K562 (cell line): ENCODE measurements around the gene ACTN2. TPM values are rescaled to one million over a fixed set of nuclear protein-coding genes. Genes with fewer than 3 reads are reported as not detected.

Source experiments
- BACH1 ChIP-seq: fragments of 200-800 bp; sonication (Bioruptor generic); IDR thresholded peaks from 2 replicates; pipeline ENCODE4 v1.6.1; 2016; ENCODE audit warnings: missing genetic modification characterization, missing compliant biosample characterization
- CEBPG ChIP-seq, 3 experiments: fragments of 200-800 bp in 1 of 3; sonication (Bioruptor generic) in 1 of 3; sonication (generic) in 1 of 3; formaldehyde crosslinking in 1 of 3; IDR thresholded peaks in 2 of 3; conservative IDR thresholded peaks in 1 of 3; 2 replicates each; pipeline versions ENCODE4 v1.6.1 to v1.8.0; 2016 to 2022; ENCODE audit warnings: missing compliant biosample characterization in 2 of 3, missing genetic modification characterization in 2 of 3, mild to moderate bottlenecking in 1 of 3, missing genetic modification reagents in 1 of 3
- DACH1 ChIP-seq: fragments of 450-650 bp; IDR thresholded peaks from 2 replicates; pipeline ENCODE4 v1.6.1; 2018; ENCODE audit not compliant: partially characterized antibody
- GTF2A2 ChIP-seq: IDR thresholded peaks from 2 replicates; pipeline ENCODE4 v1.6.1; 2016; ENCODE audit warnings: mild to moderate bottlenecking, missing genetic modification characterization, missing compliant biosample characterization
- HDAC1 ChIP-seq, 2 experiments: fragments of 450-650 bp; IDR thresholded peaks; 2 replicates each; pipeline ENCODE4 v1.6.1; 2016 to 2017; ENCODE audit warnings: inconsistent platforms in 1 of 2, mild to moderate bottlenecking in 1 of 2, moderate library complexity in 1 of 2
- HMGN3 ChIP-seq: IDR thresholded peaks from 2 replicates; pipeline ENCODE4 v1.6.1; 2011; ENCODE audit warnings: borderline replicate concordance, low read depth, mild to moderate bottlenecking, mixed read lengths, low read length; ENCODE audit not compliant: insufficient read length; ENCODE audit errors: extremely low read depth
- MEF2A ChIP-seq: IDR thresholded peaks from 2 replicates; pipeline ENCODE4 v1.6.1; 2011; ENCODE audit warnings: low read depth, mild to moderate bottlenecking, low read length, moderate library complexity; ENCODE audit not compliant: control insufficient read depth
- NCOR1 ChIP-seq: fragments of 450-650 bp; IDR thresholded peaks from 2 replicates; pipeline ENCODE4 v1.6.1; 2016; ENCODE audit warnings: mild to moderate bottlenecking, moderate library complexity
- NFXL1 ChIP-seq: fragments of 450-650 bp; formaldehyde crosslinking; IDR thresholded peaks from 2 replicates; pipeline ENCODE4 v1.4.0; 2021; ENCODE audit warnings: mild to moderate bottlenecking
- NR2F6 ChIP-seq: fragments of 450-650 bp; formaldehyde crosslinking; IDR thresholded peaks from 2 replicates; pipeline ENCODE4 v1.4.0; 2020; ENCODE audit warnings: mild to moderate bottlenecking
- POLR2AphosphoS2 ChIP-seq: IDR thresholded peaks from 2 replicates; pipeline ENCODE4 v1.6.1; 2012; ENCODE audit warnings: low read length, improper control_type of control experiment
- SMAD1 ChIP-seq: fragments of 150-350 bp; IDR thresholded peaks from 2 replicates; pipeline ENCODE4 v1.6.1; 2014; ENCODE audit warnings: low read length, low read depth; ENCODE audit not compliant: partially characterized antibody
- SP2 ChIP-seq: IDR thresholded peaks from 2 replicates; pipeline ENCODE4 v1.6.1; 2011; ENCODE audit warnings: mild to moderate bottlenecking, low read depth, low read length, moderate library complexity; ENCODE audit not compliant: poor library complexity, severe bottlenecking; ENCODE audit errors: extremely low read depth
- SPI1 ChIP-seq: IDR thresholded peaks from 2 replicates; pipeline ENCODE4 v1.6.1; 2011; ENCODE audit warnings: low read depth, low read length, control low read depth, borderline replicate concordance
- SRSF7 ChIP-seq: fragments of 200-400 bp; formaldehyde crosslinking; optimal IDR thresholded peaks from 2 replicates; pipeline ENCODE3; 2017; ENCODE audit warnings: mild to moderate bottlenecking, low read depth, low read length
- SUPT5H ChIP-seq: fragments of 450-650 bp; IDR thresholded peaks from 2 replicates; pipeline ENCODE4 v1.6.1; 2016
- TAF15 ChIP-seq: fragments of 200-400 bp; formaldehyde crosslinking; IDR thresholded peaks from 2 replicates; pipeline ENCODE4 v1.6.1; 2017; ENCODE audit warnings: mild to moderate bottlenecking, low read depth, low read length, moderate library complexity
- TCFL5 ChIP-seq: fragments of 250-450 bp; sonication (Bioruptor Pico); conservative IDR thresholded peaks from 2 replicates; pipeline ENCODE4 v1.6.1; 2021; ENCODE audit warnings: mild to moderate bottlenecking, moderate library complexity, matching md5 sums
- THRAP3 ChIP-seq: fragments of 450-650 bp; IDR thresholded peaks from 2 replicates; pipeline ENCODE4 v1.6.1; 2016; ENCODE audit warnings: mild to moderate bottlenecking, inconsistent platforms, borderline replicate concordance
- ZFP1 ChIP-seq: fragments of 450-650 bp; formaldehyde crosslinking; IDR thresholded peaks from 2 replicates; pipeline ENCODE4 v1.4.0; 2020; ENCODE audit warnings: mild to moderate bottlenecking, mixed read lengths
- ZKSCAN8 ChIP-seq: fragments of 200-800 bp; sonication (Bioruptor generic); IDR thresholded peaks from 2 replicates; pipeline ENCODE4 v1.6.1; 2016; ENCODE audit warnings: missing genetic modification characterization, missing compliant biosample characterization
- ZNF174 ChIP-seq: fragments of 250-450 bp; sonication (Bioruptor Pico); IDR thresholded peaks from 2 replicates; pipeline ENCODE4 v1.4.0; 2020; ENCODE audit warnings: mild to moderate bottlenecking
- ZNF644 ChIP-seq: fragments of 200-800 bp; sonication (Bioruptor generic); IDR thresholded peaks from 2 replicates; pipeline ENCODE4 v1.6.1; 2016; ENCODE audit warnings: low read depth, missing genetic modification characterization, missing compliant biosample characterization
- polyA plus RNA-seq, 8 experiments: library from polyadenylated mRNA; depleted of rRNA in 4 of 8; stranded (reverse) in 5 of 8; unstranded in 3 of 8; fragments of >200 nt; fragmentation: Nextera tagmentation in 2 of 8; fragmentation: Illumina TruSeq in 1 of 8; extraction: Ambion mirVana in 2 of 8; extraction: Trizol in 1 of 8; gene quantifications; 2 replicates each; pipeline versions ENCODE4 v1.2.1 to v1.2.3, GENCODE V29; 2011 to 2014; ENCODE audit warnings: inconsistent platforms in 1 of 8, missing spikeins in 1 of 8
- total RNA-seq, 7 experiments: library from RNA; depleted of rRNA in 6 of 7; stranded (reverse); fragments of >200 nt in 6 of 7; fragmentation: Illumina TruSeq in 2 of 7; extraction: Trizol in 2 of 7; gene quantifications; 2 replicates each; pipeline versions ENCODE4 v1.2.1 to v1.2.3, GENCODE V29; 2011 to 2021; ENCODE audit warnings: low replicate concordance in 1 of 7
- TF ChIP-seq, protein P1 (sequence below): fragments of 450-650 bp; IDR thresholded peaks from 2 replicates; pipeline ENCODE4 v1.7.1; 2018; ENCODE audit warnings: mild to moderate bottlenecking, low read depth; ENCODE audit not compliant: partially characterized antibody
- TF ChIP-seq, protein P2 (sequence below): sonication (generic); formaldehyde crosslinking; IDR thresholded peaks from 2 replicates; pipeline ENCODE4 v1.9.0; 2022; ENCODE audit warnings: mild to moderate bottlenecking, missing genetic modification reagents
- TF ChIP-seq, protein P3 (sequence below): fragments of 450-650 bp; IDR thresholded peaks from 2 replicates; pipeline ENCODE4 v1.6.1; 2016

The ACTN2 gene
- total and polyA plus RNA-seq, 9 of the 15 experiments (the other 6 are each of a cell fraction or from before 2014, with no cell fraction given) = 0.18 to 0.94 (median 0.42) TPM

- no peak for TF ChIP-seq NCOR1
- TF ChIP-seq BACH1 (tag) = no peak
- TF ChIP-seq SPI1 = no peak
- no peak for TF ChIP-seq TCFL5 (CRISPR knock-in tag)
- TF ChIP-seq HMGN3 = peak; percentile 46
- TF ChIP-seq, protein P1, sequence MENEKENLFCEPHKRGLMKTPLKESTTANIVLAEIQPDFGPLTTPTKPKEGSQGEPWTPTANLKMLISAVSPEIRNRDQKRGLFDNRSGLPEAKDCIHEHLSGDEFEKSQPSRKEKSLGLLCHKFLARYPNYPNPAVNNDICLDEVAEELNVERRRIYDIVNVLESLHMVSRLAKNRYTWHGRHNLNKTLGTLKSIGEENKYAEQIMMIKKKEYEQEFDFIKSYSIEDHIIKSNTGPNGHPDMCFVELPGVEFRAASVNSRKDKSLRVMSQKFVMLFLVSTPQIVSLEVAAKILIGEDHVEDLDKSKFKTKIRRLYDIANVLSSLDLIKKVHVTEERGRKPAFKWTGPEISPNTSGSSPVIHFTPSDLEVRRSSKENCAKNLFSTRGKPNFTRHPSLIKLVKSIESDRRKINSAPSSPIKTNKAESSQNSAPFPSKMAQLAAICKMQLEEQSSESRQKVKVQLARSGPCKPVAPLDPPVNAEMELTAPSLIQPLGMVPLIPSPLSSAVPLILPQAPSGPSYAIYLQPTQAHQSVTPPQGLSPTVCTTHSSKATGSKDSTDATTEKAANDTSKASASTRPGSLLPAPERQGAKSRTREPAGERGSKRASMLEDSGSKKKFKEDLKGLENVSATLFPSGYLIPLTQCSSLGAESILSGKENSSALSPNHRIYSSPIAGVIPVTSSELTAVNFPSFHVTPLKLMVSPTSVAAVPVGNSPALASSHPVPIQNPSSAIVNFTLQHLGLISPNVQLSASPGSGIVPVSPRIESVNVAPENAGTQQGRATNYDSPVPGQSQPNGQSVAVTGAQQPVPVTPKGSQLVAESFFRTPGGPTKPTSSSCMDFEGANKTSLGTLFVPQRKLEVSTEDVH = peak; percentile 89
- no peak for TF ChIP-seq SRSF7
- TF ChIP-seq MEF2A = no peak
- TF ChIP-seq GTF2A2 = peak; percentile 50; the same call in 1 of the 2 replicates
- no peak; the same call in 1 of the 2 replicates for TF ChIP-seq ZNF644 (tag)
- no peak for TF ChIP-seq DACH1
- no peak for TF ChIP-seq TAF15
- no peak for TF ChIP-seq ZNF174 (CRISPR knock-in tag)
- TF ChIP-seq ZKSCAN8 (CRISPR knock-in tag) = no peak
- peak; percentile 96 for TF ChIP-seq SUPT5H
- TF ChIP-seq HDAC1 (IDR thresholded peaks at IDR 0.05) = peak in 1 of 2 experiments; percentile 97; a peak in 2 of 4 replicates
- TF ChIP-seq ZFP1 = no peak
- no peak for TF ChIP-seq POLR2AphosphoS2
- TF ChIP-seq THRAP3 = no peak
- peak; percentile 61 for TF ChIP-seq SMAD1
- TF ChIP-seq CEBPG (CRISPR knock-in tag; IDR thresholded peaks at IDR 0.05) = no peak
- TF ChIP-seq CEBPG (tag; conservative IDR thresholded peaks at IDR 0.05 in 1 of 2, IDR thresholded peaks at IDR 0.05 in 1 of 2) = peak in 1 of 2 experiments; percentile 44; a peak in 1 of 4 replicates
- no peak for TF ChIP-seq NFXL1 (CRISPR knock-in tag)
- TF ChIP-seq, protein P2, sequence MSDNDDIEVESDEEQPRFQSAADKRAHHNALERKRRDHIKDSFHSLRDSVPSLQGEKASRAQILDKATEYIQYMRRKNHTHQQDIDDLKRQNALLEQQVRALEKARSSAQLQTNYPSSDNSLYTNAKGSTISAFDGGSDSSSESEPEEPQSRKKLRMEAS (CRISPR knock-in tag) = peak; percentile 99
- TF ChIP-seq SP2 = peak; percentile 83
- TF ChIP-seq, protein P3, sequence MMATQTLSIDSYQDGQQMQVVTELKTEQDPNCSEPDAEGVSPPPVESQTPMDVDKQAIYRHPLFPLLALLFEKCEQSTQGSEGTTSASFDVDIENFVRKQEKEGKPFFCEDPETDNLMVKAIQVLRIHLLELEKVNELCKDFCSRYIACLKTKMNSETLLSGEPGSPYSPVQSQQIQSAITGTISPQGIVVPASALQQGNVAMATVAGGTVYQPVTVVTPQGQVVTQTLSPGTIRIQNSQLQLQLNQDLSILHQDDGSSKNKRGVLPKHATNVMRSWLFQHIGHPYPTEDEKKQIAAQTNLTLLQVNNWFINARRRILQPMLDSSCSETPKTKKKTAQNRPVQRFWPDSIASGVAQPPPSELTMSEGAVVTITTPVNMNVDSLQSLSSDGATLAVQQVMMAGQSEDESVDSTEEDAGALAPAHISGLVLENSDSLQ = peak; percentile 91
- TF ChIP-seq NR2F6 = peak; percentile 62; the same call in 1 of the 2 replicates
Measured at GRCh38 chr1:236795035-236795756, 108.9 kb downstream of the ACTN2 start, which contains the start of gene MTR (continued).
